OCI-LY3 (cell line): ENCODE data around the gene OR9G4.

Experiments
- EZH2phosphoT487 ChIP-seq: fragments of 200-600 bp; shearing (Covaris generic); IDR thresholded peaks from 2 replicates; pipeline ENCODE4 v1.6.1; 2018; ENCODE audit warnings: antibody characterized with exemption, mixed run types, low read depth
- TF ChIP-seq, protein P1 (sequence below): fragments of 200-600, 300-600 bp; sonication (generic); IDR thresholded peaks from 2 replicates; pipeline ENCODE4 v1.5.1; 2014; ENCODE audit warnings: antibody characterized with exemption, low read length, low read depth

- TF ChIP-seq, protein P1, sequence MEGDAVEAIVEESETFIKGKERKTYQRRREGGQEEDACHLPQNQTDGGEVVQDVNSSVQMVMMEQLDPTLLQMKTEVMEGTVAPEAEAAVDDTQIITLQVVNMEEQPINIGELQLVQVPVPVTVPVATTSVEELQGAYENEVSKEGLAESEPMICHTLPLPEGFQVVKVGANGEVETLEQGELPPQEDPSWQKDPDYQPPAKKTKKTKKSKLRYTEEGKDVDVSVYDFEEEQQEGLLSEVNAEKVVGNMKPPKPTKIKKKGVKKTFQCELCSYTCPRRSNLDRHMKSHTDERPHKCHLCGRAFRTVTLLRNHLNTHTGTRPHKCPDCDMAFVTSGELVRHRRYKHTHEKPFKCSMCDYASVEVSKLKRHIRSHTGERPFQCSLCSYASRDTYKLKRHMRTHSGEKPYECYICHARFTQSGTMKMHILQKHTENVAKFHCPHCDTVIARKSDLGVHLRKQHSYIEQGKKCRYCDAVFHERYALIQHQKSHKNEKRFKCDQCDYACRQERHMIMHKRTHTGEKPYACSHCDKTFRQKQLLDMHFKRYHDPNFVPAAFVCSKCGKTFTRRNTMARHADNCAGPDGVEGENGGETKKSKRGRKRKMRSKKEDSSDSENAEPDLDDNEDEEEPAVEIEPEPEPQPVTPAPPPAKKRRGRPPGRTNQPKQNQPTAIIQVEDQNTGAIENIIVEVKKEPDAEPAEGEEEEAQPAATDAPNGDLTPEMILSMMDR = no peak
- no peak for TF ChIP-seq EZH2phosphoT487
Measured at GRCh38 chr11:56698795-56699194, 49.7 kb downstream of the OR9G4 start, which contains the start of gene OR9G1.
